ENCODE data around the gene RABIF.
"Not testable (repeated sequence)": the region's sequence is repeated elsewhere in the genome, so short reads cannot be mapped to it uniquely, and the experiment has no call there.

The RABIF gene

DNA sequence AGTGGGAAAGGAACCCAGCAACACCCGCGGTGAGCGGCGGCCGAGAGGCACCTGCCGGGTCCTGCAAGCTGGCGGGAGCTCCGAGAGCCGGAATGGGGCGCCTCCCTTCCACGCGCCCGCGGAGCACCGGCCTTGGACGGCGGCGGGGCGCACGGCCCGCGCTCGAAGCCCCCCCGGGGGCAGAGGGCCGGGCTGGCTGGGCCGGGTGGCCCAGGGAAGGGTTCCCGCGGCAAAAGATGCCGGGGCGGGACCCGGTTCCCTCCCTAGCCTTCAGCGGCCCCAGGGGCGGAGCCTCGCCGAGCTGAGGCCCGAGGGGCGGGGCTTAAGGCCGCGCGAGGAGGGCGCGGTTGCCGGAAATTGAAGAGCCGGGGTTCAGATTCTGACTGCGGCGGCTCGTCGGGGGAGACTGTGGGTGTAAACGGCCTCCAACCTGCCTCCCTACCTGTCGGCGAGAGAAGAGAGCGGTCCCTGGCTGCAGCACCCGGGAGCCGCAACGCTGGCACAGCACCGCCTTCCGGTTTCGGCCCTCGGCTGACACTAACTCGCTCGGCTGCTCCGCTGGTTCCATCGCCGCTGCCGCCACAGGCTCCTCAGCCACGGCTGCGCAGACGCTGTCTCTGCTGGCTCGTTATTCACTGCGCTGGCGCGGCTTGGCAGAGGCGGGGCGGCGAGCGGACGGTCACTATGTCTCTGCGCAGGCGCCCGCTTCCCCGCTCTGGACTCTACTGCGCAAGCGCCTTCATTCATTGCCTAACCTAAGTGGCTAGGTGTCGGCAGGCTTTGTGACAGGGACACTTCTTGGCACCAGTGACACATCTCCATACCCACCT lies at the start of gene RABIF:
Gene RABIF (minus strand): TSS at position 619 of the 830 bp plus-strand sequence. CDS start 51 bp downstream, at position 568.
- DNase-seq (ENCODE audit: low spot score): peak; percentile 97

DNA sequence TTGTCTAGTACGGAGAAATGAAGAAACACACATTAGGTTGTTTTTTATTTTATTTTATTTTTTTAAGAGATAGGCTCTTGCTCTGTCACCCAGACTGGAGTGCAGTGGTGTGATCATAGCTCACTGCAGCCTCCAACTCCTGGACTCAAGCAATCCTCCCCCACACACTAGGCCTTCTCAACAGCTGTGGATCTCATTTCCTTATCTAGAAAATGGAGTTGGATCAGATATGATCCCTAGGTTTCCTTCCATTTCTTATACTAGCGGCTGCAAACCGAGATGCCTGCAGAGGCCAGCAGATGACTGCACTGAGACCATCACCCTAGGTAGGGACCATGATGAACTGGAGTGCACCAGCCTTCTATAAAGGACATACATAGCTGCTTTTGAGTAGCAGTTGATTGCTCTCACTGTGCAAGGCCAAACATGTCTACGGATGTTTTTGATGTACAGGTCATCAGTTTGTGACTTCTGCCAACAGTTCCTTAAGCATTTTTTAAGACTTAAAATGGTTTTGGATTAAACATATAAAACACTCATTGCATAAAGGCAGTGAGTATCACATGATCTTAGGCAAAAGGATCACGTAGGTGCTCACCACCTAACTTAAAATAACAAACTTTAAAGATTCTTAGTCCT lies 49.5 kb upstream of the RABIF start:
- DNase-seq (ENCODE audit: low spot score): no peak

DNA sequence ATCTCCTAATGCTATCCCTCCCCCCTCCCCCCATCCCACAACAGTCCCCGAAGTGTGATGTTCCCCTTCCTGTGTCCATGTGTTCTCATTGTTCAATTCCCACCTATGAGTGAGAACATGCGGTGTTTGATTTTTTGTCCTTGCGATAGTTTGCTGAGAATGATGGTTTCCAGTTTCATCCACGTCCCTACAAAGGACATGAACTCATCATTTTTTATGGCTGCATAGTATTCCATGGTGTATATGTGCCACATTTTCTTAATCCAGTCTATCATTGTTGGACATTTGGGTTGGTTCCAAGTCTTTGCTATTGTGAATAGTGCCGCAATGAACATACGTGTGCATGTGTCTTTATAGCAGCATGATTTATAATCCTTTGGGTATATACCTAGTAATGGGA lies 47.5 kb upstream of the RABIF start:
- DNase-seq (ENCODE audit: low spot score): not testable (repeated sequence)

DNA sequence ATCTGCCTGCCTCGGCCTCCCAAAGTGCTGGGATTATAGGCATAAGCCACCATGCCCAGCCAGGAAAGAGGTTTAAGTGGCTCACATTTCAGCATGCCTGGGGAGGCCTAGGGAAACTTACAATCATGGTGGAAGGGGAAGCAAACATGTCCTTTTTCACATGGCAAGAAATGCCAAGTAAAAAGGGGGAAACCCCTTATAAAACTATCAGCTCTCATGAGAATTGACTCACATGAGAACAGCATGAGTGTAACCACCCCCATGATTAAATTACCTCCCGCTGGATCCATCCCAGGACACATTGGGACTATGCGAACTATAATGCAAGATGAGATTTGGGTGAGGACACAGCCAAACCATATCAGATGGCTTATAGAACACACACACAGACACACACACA lies 46.9 kb upstream of the RABIF start:
- DNase-seq (ENCODE audit: low spot score): no peak

DNA sequence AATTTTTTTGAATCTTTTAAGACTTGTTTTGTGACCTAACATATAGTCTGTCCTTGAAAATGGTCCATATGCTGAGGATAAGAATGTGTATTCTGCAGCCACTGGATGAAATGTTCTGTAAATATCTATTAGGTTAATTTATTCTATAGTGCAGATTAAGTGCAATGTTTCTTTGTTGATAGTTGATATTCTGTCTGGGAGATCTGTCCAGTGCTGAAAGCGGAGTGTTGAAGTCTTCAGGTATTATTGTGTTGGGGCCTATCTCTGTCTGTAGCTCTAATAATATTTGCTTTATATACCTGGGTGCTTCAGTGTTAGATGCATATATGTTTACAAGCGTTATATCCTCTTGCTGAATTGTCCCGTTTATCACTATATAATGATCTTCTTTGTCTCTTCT lies 45.8 kb upstream of the RABIF start:
- no peak for DNase-seq (ENCODE audit: low spot score)

DNA sequence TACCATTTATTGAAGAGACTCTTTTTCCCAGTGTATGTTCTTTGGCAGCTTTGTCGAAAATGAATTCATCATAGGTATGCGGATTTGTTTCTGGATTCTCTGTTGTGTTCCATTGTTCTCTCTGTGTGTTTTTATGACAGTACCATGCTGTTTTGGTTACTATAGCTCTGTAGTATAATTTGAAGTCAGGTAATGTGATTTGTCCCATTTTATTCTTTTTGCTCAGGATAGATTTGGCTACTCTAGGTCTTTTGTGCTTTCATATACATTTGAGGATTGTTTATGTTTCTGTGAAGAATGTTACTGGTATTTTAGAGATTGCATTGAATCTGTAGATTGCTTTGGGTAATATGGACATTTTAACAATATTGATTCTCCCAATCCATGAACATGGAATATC lies 43.5 kb upstream of the RABIF start:
- DNase-seq (ENCODE audit: low spot score): no peak

DNA sequence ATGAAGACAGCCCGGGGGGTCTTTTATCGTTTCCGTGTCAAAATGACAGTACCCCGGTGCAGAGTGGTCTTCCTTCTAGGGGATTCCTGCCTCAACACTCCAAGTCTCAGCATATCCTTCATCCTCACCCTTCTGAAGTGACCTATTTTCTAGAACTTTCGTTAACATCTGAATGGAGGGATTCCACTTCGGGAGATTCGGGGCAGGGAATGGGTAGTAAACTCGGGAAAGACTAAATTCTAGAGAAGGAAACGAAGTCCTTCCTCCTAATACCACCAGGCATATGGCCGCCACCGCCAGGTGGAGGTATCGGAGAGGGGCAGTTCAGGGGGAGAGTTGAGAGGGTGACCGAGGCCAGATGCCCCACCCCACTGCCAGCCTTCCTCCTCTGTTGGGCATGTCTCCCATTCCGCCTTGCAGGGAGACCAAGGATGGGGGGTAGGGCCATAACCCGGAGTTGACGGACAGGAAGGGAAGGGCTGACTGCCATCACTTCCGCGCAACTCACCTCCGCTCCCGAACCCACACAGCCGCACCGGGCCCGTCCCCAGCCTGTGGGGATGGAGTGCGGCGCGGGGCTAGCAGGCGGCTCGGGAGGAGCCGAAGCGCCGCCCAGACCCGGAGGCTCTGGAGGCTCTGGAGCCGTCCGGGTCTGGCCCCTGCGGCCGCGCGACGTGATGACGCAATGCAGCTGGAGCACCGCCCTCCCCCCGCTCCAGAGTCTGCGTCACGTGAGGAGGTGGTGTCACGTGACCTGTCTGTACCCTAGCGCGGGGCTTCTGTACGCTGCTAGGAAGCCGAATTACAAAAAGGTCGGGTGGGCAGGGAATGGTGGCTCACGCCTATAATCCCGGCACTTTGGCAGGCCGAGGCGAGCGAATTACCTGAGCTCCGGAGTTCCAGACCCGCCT lies 37.9 kb upstream of the RABIF start, which contains the start of gene KLHL12:
Gene KLHL12 (minus strand): TSS at position 654 of the 911 bp plus-strand sequence. CDS start 2,072 bp downstream, outside the sequence.
- DNase-seq (ENCODE audit: low spot score): peak; percentile 94

DNA sequence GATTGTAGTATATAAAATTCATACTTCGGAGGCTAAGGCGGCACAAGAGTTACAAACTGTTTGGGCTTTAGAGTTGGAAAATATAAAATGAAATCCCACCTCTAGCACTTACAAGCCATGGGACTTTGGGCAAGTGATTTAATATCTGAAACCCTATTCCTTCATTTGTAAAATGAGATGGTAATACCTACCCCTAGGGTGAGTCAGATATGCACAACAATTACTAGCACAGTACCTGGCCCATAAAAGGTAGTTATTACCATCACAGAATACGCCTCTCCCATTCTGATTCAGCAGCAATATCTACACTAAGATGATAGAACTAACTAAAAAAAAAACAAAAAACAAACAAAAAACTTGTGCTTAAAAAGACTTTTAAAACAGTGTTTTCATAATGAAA lies 34.6 kb upstream of the RABIF start:
- DNase-seq (ENCODE audit: low spot score): no peak

DNA sequence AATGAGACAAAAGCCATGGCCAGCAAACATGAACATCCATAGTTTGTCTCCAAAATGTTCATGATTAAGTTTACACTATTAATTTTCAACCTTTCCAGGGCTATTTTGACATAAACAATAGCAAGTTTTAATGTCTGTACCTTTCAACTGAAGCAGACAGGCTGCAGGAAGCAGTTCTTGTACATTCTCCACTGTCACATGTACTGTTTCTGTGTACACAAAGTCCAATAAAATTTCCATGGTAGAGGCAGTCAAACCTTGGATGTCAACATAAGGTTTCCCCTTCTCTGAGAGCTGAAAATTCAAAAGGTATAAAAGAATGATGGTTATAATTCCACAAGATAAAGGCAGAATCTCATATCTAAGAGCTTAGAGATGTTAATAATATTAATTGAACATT lies 30.7 kb upstream of the RABIF start:
- DNase-seq (ENCODE audit: low spot score): no peak

DNA sequence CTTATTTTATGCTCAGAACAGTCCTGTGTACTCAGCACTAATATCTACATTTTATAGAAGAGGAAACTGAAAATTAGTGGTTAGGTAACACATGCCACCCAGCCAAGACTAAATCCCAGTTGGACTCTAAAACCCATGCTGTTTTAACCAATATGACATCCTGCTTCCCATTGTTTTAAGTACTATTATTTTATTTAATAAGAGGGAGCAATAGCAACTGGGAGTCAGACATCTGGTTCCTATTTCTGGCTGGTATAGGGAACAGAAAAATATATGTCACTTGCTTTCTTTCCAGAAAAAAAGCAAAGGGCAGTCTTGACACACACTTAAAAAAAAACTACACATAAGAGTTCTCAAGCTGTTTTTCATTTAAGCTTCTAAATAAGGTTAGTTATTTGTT lies 26.2 kb upstream of the RABIF start:
- no peak for DNase-seq (ENCODE audit: low spot score)

DNA sequence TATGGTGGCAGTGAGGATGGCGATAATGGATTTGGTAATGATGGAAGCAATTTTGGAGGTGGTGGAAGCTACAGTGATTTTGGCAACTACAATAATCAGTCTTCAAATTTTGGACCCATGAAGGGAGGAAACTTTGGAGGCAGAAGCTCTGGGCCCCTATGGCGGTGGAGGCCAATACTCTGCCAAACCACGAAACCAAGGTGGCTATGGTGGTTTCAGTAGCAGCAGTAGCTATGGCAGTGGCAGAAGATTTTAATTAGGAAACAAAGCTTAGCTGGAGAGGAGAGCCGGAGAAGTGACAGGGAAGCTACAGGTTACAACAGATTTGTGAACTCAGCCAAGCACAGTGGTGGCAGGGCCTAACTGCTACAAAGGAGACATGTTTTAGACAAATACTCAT lies 23.5 kb upstream of the RABIF start:
- DNase-seq (ENCODE audit: low spot score): not testable (repeated sequence)

DNA sequence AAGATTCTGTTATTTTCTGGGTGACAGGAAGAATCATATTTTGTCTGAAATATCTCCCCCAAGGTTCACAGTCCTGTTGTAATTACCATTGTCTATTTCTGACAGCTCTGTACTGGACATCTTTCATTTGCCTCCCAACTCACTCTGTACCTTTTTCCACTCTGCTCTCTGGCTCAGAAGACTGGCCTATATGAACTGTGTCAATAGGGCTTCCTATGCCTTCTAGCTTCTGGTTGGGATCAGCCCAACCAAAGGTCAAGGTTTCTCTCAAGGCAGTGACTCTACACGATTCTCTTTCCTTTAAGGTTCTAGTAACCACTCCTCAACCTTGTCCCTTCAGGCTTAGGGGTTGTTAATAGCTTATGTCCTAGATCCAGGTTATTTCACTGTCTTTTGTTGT lies 20.5 kb upstream of the RABIF start:
- no peak for DNase-seq (ENCODE audit: low spot score)

DNA sequence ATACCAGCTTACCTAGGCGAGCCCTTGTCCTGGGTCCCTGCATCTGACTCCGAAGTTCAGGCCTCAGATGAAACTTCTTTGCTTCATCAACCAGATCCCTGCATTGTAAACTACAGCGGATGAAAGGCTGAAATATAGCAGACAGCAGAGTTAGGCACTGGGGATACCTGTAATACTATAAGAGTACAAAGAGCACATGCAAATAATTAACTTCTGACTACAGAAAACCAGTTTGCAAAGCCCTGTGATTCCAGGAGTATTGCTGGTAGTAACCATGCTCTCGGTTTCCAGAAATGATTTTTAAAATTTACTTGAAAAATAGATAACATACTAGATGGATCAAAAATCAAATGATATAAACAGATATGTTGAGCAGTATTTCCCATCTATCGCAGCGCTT lies 20.0 kb upstream of the RABIF start:
- no peak for DNase-seq (ENCODE audit: low spot score)

DNA sequence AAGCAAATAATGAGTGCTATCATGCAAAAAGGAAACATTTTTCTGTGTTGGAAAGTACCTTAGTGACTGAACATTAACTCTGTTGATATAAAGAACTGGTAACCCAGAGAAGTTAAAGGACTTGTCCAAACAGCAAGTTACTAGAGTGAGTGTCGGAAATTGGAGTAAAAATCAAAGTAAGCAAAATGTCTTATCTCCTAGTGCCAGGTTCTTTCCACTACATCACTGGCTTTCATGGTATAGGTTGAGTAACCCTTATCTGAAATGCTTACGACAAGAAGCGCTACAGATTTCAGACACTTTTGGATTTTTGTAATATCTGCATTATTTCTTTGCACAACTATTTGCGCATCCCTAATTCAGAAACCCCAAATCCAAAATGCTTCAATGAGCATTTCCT lies 16.4 kb upstream of the RABIF start:
- DNase-seq (ENCODE audit: low spot score): no peak

DNA sequence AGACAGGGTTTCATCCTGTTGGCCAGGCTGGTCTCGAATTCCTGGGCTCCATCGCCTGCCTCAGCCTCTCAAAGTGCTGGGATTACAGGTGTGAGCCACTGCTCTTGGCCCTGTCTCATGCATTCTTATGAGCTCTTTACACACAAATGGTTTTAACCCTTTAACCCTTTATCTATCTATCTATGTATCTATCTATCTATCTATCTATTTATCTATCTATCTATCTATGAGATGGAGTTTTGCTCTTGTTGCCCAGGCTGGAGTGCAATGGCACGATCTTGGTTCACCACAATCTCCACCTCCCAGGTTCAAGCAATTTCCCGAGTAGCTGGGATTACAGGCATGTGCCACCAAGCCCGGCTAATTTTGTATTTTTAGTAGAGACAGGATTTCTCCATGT lies 14.9 kb upstream of the RABIF start:
- DNase-seq (ENCODE audit: low spot score): not testable (repeated sequence)

DNA sequence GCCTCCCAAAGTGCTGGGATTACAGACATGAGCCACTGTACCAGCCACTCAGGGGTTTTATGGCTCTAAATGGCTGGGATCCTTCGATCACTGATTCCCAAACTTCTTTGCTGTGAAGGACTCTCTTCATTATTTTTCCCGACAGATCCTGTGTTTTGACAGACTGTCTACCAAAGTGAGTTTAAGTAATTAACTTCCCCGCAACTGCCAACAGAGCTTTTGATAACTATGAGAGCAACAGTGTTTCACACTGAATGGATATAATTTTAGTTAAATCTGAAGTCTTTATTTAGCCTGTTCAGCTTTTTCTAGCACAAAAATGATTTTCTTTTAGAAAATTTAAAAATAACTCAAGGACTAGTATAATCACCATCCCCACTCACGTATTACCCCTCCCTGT lies 12.6 kb upstream of the RABIF start:
- DNase-seq (ENCODE audit: low spot score): no peak

DNA sequence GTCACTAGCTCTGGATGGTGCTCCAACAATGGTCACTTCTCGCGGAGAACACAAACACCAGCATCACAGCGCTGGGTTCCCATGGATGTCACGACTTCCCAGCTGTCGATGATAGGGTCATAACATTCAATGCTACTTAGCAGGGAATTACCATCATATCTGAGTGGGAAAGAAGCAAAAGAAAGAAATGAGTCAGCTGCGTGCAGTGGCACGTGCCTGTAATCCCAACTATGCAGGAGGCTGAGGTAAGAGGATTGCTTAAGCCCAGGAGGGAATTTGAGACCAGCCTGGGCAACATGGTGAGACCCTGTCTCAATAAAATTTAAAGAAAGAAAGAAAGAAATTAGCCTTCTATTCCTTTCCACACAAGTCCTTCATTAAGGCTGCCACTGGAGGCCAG lies 3.6 kb upstream of the RABIF start:
- no peak for DNase-seq (ENCODE audit: low spot score)

DNA sequence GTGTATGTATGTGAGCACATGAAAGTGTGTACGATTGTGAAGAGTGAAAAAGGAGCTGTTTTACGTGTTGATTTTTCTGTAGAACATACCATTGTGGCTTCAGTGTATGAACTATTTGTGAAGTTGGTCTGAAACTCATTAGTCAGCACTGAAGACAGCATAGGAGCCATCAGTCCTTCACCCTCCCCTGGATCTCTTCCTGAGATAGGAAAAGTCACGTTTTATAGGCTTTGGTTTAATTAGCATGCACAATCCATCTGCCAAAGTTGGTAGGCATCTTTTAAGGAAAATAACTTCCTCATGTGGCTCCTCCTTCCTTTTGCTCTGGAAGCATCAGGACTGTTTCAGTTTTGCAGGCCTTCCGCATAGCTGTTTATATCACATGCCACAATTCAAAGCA lies 1.4 kb upstream of the RABIF start:
- DNase-seq (ENCODE audit: low spot score): no peak

DNA sequence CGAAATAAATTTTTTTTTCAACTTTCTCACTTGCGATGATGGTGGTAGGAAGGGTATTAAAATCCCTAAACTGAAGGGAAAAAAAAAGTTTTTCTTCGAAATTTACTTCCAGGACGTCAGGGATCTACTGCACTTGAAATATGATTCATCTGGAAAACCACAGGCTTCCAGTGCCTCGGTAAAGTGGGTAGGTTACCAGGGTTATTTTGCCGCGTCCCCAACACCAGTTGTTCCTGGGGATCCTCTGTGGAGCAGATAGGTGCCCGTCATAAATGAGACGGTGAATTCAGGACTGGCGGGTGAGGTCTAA lies 773 bp downstream of the RABIF start:
- DNase-seq (ENCODE audit: low spot score): peak; percentile 58

DNA sequence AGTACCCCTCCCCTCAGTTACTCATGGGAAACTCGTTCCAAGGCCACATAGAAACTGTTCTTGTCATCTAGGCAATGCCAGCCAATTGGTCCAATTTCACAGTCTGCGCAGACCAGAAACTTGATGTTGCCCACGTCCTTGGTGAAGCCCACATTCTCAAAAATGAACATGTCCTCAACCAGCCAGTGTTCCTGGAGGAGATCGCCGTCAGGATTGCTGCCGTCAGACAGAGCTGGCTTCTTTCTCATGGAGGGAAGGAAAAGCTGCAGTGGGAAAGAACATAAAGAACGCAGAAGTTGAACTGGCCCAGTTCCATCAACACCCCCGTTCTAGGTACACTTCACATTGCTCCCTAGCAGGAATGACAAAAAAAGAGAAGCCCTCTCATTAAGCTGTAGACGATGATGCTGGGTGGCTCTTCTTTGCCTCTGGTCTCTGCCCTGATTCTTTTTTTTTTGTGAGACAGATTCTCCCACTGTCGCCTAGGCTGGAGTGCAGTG lies 7.9 kb downstream of the RABIF start:
- no peak for DNase-seq (ENCODE audit: low spot score)

DNA sequence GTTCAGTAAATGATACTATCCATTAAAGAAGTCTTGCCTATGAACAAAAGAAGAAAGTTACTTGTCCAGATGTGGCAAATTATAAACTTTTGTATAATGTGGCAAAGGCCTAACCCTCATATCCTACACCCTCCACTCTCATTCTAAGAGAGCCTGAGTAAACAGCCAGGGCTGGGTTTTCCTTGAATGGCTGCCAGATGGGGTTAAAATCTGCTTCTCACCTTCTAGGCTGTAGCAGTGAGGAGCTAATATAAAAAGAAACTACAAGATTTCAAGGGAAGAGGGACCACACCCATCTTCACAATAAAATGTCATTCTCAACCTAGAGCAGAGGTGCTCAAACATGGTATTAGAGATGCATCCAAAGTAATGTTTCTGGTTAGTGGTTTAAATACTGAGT lies 8.9 kb downstream of the RABIF start:
- DNase-seq (ENCODE audit: low spot score): no peak

DNA sequence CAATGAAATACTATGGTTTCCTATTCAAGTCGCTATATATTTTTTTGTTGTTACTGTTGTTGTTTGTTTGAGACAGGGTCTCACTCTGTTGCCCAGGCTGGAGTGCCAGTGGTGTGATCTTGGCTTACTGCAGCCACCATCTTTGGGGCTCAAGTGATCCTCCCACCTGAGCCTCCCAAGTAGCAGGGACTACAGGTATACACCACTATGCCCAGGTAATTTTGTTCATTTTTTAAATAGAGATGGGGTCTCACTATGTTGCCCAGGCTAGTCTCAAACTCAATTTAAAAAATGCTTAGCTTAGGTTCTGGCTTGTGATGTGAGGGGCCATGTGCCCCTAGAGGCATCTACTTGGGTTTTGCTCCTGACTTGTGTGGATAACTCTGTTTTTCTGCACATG lies 9.8 kb downstream of the RABIF start:
- DNase-seq (ENCODE audit: low spot score): no peak

DNA sequence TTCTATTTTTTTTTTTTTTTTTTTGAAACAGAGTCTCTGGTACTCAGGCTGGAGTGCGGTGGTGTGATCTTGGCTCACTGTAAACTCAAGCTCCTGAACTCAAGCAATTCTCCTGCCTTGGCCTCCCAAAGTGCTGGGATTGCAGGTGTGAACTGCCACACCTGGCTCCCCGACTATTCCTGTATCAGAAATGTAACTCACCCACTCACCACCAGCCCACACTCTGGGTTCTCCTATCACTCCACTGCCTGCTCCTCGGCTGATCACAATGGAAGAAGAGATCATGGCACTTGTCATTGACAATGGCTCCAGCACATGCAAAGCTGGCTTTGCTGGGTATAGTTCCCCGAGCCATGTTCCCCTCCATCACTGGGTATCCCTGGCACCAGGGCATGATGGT lies 15.9 kb downstream of the RABIF start:
- DNase-seq (ENCODE audit: low spot score): no peak
